Renal cortical epithelial cell (primary cell): ENCODE measurements around the gene DTX1. TPM values are rescaled to one million over a fixed set of nuclear protein-coding genes. Genes with fewer than 3 reads are reported as not detected.

Experiments used
- DNase-seq: peaks from one replicate; pipeline ENCODE4 v3.0.0-alpha.2; 2011; ENCODE audit warnings: low read depth
- total RNA-seq: library from RNA; depleted of rRNA; stranded (reverse); fragments of >200 nt; gene quantifications from 2 replicates; pipeline ENCODE4 v1.2.3, GENCODE V29; 2014

Gene DTX1
- total RNA-seq, result 0.35 TPM in 1 of 2 replicates, not detected in the other

DNA sequence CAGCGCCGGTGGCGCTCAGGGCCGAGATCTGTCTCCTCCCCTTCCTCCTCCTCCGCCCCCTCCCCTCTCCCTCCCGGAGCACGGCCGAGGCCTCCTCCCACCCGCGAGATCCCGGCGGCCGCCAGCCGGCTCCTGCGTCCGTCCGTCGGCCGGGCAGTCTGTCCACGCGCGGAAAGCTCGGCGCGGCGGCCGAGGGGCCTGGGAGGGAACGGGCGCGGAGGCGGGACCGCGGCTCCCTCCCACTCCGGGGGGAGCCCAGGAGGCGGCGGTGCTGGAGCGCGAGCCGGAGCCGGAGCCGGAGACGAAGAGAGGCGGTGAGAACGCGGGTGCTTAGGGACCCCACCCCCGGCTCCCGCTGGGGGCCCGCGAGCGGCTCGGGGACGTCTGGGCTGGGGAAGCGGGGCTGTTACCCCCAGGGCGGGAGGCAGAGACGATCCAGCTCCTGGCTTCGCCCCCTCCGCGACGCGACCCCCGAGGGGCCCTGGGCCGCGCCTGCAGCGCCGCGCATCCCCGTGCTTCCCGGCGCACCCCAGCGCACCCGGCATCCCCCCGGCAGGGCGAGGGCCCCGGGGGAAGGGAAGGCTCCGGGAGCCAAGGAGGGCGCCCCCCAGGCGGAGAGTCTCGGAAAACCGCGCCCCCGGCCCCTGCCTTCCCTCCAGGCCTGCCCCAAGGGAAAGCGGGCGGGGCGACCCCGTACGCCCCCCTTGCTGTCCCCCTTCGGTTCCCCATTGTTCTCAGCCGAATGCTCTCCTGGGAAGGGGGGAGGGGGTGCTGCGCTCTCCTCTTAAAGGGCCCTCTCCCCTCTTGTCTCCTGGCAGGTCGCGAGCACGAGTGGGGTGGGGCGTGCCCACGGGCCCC is at the start of gene DTX1:
Gene DTX1 (plus strand): TSS at position 100 of the 858 bp plus-strand sequence. CDS start 1,463 bp downstream, outside the sequence.
- no peak for DNase-seq

GRCh38 chr12:113007166-113007565 is 49.4 kb upstream of the DTX1 start:
- peak; percentile 94 for DNase-seq

GRCh38 chr12:113010701-113011100 is 45.8 kb upstream of the DTX1 start:
- no peak for DNase-seq

DNA sequence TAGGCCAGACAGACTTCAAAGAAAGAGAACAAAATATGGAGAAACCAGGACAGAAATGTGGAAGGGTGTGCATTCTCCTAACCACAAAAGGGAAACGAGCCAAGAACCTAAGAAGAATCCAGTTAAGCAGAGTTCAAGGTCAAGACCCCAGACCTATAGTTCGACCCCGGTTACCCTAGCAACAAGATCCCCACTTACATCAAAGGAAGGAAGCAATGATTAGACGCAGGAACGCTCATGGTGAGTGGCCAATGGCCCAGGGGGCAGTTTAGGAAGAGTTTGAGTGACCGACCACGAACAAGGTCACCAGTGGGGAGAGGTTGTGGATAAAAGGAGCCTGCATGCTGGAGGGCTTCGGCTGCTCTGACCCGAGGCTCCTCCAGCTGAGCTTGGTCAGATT is 42.0 kb upstream of the DTX1 start:
- no peak for DNase-seq

DNA sequence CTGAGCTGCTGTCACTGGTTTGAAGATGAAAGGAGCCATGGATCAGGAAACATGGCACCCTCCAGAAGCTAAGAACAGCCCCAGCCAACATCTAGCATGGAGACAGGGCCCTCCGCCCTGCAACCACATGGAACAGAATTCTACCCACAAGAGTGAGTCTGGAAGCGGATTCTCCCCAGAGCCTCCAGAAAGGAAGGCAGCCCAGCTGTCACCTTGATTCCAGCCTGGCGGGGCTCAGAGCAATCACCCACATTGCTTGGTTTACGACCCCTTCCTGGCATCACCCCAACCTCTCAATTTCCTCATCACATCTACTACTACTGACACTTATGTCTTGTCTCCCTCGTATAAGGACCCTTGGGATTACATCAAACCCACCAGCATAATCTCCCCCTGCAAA is 39.7 kb upstream of the DTX1 start:
- DNase-seq, result no peak

- DNase-seq, result peak; percentile 19
These were observed 37.5 kb upstream of the DTX1 start for GRCh38 chr12:113019025-113019424.

GRCh38 chr12:113021500-113021899 is 35.0 kb upstream of the DTX1 start:
- no peak for DNase-seq

GRCh38 chr12:113022563-113023297 is 33.8 kb upstream of the DTX1 start:
- no peak for DNase-seq

DNA sequence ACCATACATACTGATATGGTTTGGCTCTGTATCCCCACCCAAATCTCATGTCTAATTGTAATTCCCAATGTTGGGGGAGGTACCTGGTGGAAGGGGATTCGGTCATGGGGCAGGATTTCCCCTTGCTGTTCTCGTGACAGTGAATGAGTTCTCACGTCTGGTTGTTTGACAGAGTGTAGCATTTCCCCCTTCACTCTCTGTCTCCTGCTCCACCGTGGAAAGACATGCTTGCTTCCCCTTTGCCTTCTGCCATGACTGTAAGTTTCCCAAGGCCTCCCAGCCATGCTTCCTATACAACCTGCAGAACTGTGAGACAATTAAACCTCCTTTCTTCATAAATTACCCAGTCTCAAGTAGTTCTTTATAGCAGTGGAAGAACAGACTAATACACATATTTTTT is 28.8 kb upstream of the DTX1 start:
- no peak for DNase-seq

DNA sequence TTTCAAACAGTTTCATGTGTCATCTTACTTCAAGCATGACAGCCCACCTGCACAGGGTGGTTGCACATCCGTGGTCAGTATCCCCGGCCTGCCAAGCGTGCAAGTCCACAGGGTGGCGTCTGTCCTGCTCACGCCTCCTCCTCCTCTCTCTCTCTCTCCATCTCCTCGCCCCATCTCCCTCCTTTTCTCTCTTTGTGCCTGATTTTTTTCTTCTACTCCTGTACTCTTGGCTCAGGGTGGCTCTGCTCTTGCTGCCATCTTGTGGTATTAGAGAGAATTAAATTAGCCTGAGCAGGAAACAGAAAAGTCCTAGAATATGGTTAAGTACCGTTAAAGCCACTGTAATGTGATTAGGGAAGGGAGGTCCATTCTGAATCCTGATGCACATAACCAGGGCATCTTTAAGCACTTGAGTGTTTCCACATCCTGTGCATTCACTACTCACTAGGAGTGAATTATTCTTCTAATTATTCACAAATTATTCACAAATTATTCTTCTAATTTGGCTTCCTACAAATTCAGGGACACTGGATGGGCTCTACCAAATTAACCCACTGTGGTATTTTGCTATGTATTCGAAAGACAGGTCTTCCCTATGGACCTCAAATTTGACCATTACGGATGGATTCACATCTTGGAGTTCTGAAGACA is 25.5 kb upstream of the DTX1 start:
- peak; percentile 73 for DNase-seq

DNA sequence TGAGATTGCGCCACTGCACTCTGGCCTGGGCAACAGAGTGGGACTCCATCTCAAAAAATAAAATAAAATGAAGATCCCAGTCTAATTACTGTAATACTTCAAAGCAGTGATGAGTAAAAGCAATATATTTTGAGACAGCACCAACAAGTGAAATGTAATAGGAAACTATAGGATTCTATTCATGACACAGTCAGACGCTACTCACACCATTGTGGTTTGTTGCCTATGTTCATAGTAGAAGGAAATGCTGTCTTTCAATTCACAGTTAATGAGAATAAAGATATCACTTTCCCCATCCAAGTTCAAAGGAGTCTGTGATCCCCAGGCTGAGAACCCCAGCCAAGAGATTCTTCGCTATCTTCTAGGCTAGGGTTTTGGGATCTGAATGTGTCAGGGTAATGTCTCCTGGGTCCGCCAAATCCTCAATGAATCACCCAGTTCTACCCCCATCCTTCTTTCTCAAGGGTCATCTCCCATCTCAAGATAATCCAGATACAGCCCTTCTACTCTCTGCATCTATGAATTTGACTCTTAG is 16.6 kb upstream of the DTX1 start:
- no peak for DNase-seq

DNA sequence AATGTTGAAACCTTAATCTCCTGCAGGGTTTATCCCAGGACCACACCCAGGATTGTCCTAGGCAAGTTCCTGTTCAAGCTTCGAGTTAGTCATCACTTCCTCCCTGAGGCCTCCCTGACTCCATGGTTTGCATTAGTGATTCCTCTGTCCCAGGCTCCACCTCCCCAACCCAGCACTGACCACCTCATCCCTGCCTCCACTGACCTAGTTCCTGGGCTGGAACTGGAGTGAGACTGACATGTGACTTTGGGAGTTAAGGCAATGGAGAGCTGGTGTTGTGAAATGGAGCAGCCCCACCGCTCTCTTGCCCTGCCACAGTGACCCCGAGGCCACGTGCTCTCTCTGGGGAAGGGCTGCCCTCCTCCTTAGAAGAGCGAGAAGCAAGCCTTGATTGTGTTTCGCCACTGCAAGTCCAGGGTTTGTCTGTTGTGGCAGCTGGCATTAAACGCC is 15.8 kb upstream of the DTX1 start:
- DNase-seq, result peak; percentile 98

DNA sequence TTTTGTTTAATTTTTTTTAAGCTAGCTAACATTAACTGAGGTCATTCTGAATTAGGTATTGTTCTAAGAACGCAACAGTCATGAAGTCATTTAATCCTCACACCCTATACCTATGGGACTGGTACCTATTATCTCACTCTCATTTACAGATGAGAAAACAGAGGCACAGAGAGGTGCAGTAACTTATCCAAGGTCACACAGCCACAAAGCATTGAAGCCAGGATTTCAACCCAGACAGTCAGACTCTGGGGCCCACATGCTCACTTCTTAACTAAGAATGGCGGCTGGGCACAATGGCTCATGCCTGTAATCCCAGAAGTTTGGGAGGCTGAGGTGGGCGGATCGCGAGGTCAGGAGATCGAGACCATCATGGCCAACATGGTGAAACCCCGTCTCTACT is 15.0 kb upstream of the DTX1 start:
- DNase-seq, result no peak

DNA sequence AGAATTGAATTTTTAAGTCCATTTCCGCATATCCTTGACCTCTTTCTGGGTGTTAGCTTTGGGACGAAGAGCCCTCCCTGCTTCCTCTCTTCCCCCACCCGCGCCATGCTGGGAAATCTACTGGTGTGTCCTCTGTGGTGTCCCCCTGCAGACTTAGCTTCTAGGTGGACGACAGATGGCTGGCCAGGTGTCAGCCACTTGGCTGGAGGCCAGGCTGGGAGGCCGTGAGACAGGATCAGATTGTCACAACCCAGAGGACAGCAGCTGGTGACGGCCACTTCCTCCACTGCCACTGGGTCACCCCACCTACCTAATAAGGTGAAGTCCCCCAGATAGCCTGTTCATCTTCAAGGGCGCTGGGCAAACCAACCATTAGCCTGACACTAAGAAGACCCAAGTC is 13.3 kb upstream of the DTX1 start:
- no peak for DNase-seq

- no peak for DNase-seq
These were observed 12.0 kb upstream of the DTX1 start for GRCh38 chr12:113044516-113044915.

GRCh38 chr12:113048716-113049127 is 7.8 kb upstream of the DTX1 start:
- peak; percentile 46 for DNase-seq

GRCh38 chr12:113049976-113050742 is 6.4 kb upstream of the DTX1 start:
- DNase-seq, result peak; percentile 73

- no peak for DNase-seq
These were observed 5.7 kb upstream of the DTX1 start for GRCh38 chr12:113050795-113051194.

GRCh38 chr12:113051759-113052158 is 4.8 kb upstream of the DTX1 start:
- DNase-seq, result no peak

DNA sequence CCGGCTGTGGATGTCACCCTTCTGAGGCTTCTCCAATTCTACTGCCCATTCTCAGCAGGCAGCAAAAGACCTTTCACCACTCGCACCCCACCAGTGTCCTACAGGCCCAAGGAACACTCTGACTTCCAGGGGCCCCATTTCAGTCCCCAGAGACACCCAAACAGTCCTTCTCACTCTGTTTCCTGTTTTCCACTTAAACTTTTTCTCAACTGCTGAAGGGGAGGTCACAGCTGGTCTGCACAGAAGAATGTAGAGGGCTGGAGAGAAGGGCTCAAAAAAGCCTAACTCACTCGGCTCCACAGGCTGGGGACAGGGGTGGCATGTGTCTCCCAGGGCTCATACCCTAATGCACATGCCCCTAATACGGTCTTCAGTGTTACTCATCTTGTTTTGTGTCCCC is 4.2 kb upstream of the DTX1 start:
- no peak for DNase-seq

GRCh38 chr12:113054948-113055486 is 1.5 kb upstream of the DTX1 start:
- DNase-seq, result no peak
